GM23338 (cell line): ENCODE data around the gene PDE1A. TPM values are rescaled to one million over a fixed set of nuclear protein-coding genes. Genes with fewer than 3 reads are reported as not detected.

Source experiments
- ATAC-seq: fragments of 200-7000 bp; cut with Tn5 transposase; 3 replicates; pipeline ENCODE4 v1.9.1; 2020
- DNase-seq: peaks from one replicate; pipeline ENCODE4 v3.0.0-alpha.2; 2015; ENCODE audit warnings: low spot score
- H2AFZ ChIP-seq: fragments of 200-600 bp; sonication (generic); 2 replicates; pipeline ENCODE4 v1.8.0; 2016; ENCODE audit warnings: antibody characterized with exemption, mild to moderate bottlenecking, moderate library complexity
- H3F3A ChIP-seq: fragments of 200-600 bp; sonication (generic); replicated peaks from 2 replicates; pipeline ENCODE4 v1.8.0; 2017; ENCODE audit warnings: antibody characterized with exemption, mixed run types, low read depth
- H3K27ac ChIP-seq: fragments of 200-600 bp; sonication (generic); 2 replicates; pipeline ENCODE4 v1.6.1; 2016; ENCODE audit warnings: low read depth
- H3K27me3 ChIP-seq: fragments of 200-600 bp; sonication (generic); 2 replicates; pipeline ENCODE4 v1.8.0; 2016; ENCODE audit warnings: mild to moderate bottlenecking, mixed run types, moderate library complexity; ENCODE audit not compliant: insufficient read depth
- H3K36me3 ChIP-seq: fragments of 200-600 bp; sonication (generic); 2 replicates; pipeline ENCODE4 v1.8.0; 2016; ENCODE audit warnings: mild to moderate bottlenecking; ENCODE audit not compliant: insufficient read depth
- H3K4me1 ChIP-seq: fragments of 200-600 bp; sonication (generic); 2 replicates; pipeline ENCODE4 v1.8.0; 2016; ENCODE audit warnings: mild to moderate bottlenecking, moderate library complexity; ENCODE audit not compliant: insufficient read depth
- H3K4me2 ChIP-seq: fragments of 200-600 bp; sonication (generic); 2 replicates; pipeline ENCODE4 v1.7.1; 2017; ENCODE audit warnings: mixed run types
- H3K4me3 ChIP-seq: fragments of 200-600 bp; sonication (generic); 2 replicates; pipeline ENCODE4 v1.6.1; 2016; ENCODE audit warnings: mixed run types
- H3K79me2 ChIP-seq: fragments of 200-600 bp; sonication (generic); replicated peaks from 2 replicates; pipeline ENCODE4 v1.8.0; 2017; ENCODE audit warnings: mild to moderate bottlenecking; ENCODE audit not compliant: insufficient read depth
- H3K9me2 ChIP-seq: fragments of 200-600 bp; sonication (generic); 2 replicates; pipeline ENCODE4 v1.8.0; 2017; ENCODE audit not compliant: insufficient read depth
- H4K20me1 ChIP-seq: fragments of 200-600 bp; sonication (generic); replicated peaks from 2 replicates; pipeline ENCODE4 v1.8.0; 2017; ENCODE audit warnings: mild to moderate bottlenecking; ENCODE audit not compliant: insufficient read depth
- H3K27ac Mint-ChIP-seq: 2 replicates; pipeline ENCODE4 v1.8.0; 2020; ENCODE audit warnings: inconsistent platforms, mild to moderate bottlenecking, moderate library complexity, mixed read lengths
- H3K27me3 Mint-ChIP-seq: 3 replicates; pipeline ENCODE4 v1.8.0; 2022; ENCODE audit warnings: low read depth, mild to moderate bottlenecking, moderate library complexity, mixed read lengths, inconsistent platforms; ENCODE audit not compliant: insufficient read depth, poor library complexity
- H3K36me3 Mint-ChIP-seq: 3 replicates; pipeline ENCODE4 v1.8.0; 2021; ENCODE audit warnings: low read depth, mild to moderate bottlenecking, inconsistent platforms, moderate library complexity, mixed read lengths
- H3K4me1 Mint-ChIP-seq: 3 replicates; pipeline ENCODE4 v1.8.0; 2020; ENCODE audit warnings: mild to moderate bottlenecking, inconsistent platforms, mixed read lengths
- H3K4me3 Mint-ChIP-seq: 3 replicates; pipeline ENCODE4 v1.8.0; 2021; ENCODE audit warnings: moderate library complexity, mild to moderate bottlenecking, inconsistent platforms, mixed read lengths
- H3K9me3 Mint-ChIP-seq: 3 replicates; pipeline ENCODE4 v1.8.0; 2020; ENCODE audit warnings: moderate library complexity, mild to moderate bottlenecking, inconsistent platforms, mixed read lengths
- CREB1 ChIP-seq: fragments of 250-450 bp; sonication (Bioruptor Pico); IDR thresholded peaks from 2 replicates; pipeline ENCODE4 v1.5.0; 2020; ENCODE audit warnings: low read depth, mild to moderate bottlenecking, moderate library complexity
- EZH2 ChIP-seq: fragments of 200-600 bp; sonication (generic); IDR thresholded peaks from one replicate; pipeline ENCODE4 v1.8.0; 2017; ENCODE audit warnings: antibody characterized with exemption, mild to moderate bottlenecking, low read depth; ENCODE audit not compliant: unreplicated experiment
- JUNB ChIP-seq: IDR thresholded peaks from one replicate; pipeline ENCODE4 v1.6.1; 2016; ENCODE audit warnings: antibody characterized with exemption; ENCODE audit not compliant: unreplicated experiment
- POLR2AphosphoS5 ChIP-seq: IDR thresholded peaks from 2 replicates; pipeline ENCODE4 v1.6.1; 2016; ENCODE audit warnings: antibody characterized with exemption, low read depth
- STAT1 ChIP-seq: IDR thresholded peaks from one replicate; pipeline ENCODE4 v1.6.1; 2016; ENCODE audit warnings: antibody characterized with exemption; ENCODE audit not compliant: unreplicated experiment
- ZNF114 ChIP-seq: fragments of 250-450 bp; sonication (Bioruptor Pico); IDR thresholded peaks from 2 replicates; pipeline ENCODE4 v1.5.0; 2020; ENCODE audit warnings: mild to moderate bottlenecking, moderate library complexity
- ZNF331 ChIP-seq: fragments of 250-450 bp; sonication (Bioruptor Pico); IDR thresholded peaks from 2 replicates; pipeline ENCODE4 v1.5.0; 2020; ENCODE audit warnings: low read depth, mild to moderate bottlenecking, moderate library complexity
- polyA plus RNA-seq: library from polyadenylated mRNA; unstranded; fragments of >200 nt; fragmentation: Nextera tagmentation; extraction: Ambion mirVana; gene quantifications from 2 replicates; pipeline ENCODE4 v1.2.1, GENCODE V29; 2016
- total RNA-seq: library from RNA; depleted of rRNA; stranded (reverse); fragments of >200 nt; shearing (Covaris generic); gene quantifications from 2 replicates; pipeline ENCODE4 v1.2.3, GENCODE V29; 2014
- TF ChIP-seq, protein P1 (sequence below): IDR thresholded peaks from one replicate; pipeline ENCODE4 v1.6.1; 2018; ENCODE audit warnings: antibody characterized with exemption; ENCODE audit not compliant: unreplicated experiment
- TF ChIP-seq, protein P2 (sequence below), 2 experiments: fragments of 200-600 bp in 1 of 2; sonication (generic) in 1 of 2; conservative IDR thresholded peaks; 2 replicates each; pipeline versions ENCODE4 v1.5.1 to v1.6.1; 2016 to 2017; ENCODE audit warnings: antibody characterized with exemption in 2 of 2, low read depth in 2 of 2, mild to moderate bottlenecking in 2 of 2, moderate library complexity in 1 of 2

PDE1A gene
- total and polyA plus RNA-seq, 2 experiments from 2014 or later = 0.28 to 0.31 TPM

DNA sequence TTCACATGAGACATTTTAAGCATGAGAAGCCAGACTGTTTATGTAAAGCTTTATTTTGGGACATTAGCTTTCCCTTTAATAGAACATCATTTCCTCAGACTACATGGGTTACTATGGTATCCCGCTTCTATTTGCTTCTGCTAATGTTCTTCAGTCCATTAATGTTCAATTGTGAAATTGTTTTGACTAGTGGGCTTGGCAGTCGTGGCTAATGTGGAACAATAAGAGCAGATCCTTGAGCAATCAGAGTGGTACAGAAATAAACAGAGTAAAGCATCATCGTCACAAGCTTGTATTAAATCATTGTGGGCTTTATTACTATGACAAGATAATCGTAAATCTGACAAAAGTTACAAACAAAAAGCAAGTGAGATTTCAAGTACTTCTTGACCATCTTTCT is 60.2 kb downstream of the PDE1A start (continued):
- no peak for TF ChIP-seq ZNF114
- no peak for TF ChIP-seq CREB1
- no peak for TF ChIP-seq JUNB
- TF ChIP-seq POLR2AphosphoS5 = no peak
- TF ChIP-seq, protein P1, sequence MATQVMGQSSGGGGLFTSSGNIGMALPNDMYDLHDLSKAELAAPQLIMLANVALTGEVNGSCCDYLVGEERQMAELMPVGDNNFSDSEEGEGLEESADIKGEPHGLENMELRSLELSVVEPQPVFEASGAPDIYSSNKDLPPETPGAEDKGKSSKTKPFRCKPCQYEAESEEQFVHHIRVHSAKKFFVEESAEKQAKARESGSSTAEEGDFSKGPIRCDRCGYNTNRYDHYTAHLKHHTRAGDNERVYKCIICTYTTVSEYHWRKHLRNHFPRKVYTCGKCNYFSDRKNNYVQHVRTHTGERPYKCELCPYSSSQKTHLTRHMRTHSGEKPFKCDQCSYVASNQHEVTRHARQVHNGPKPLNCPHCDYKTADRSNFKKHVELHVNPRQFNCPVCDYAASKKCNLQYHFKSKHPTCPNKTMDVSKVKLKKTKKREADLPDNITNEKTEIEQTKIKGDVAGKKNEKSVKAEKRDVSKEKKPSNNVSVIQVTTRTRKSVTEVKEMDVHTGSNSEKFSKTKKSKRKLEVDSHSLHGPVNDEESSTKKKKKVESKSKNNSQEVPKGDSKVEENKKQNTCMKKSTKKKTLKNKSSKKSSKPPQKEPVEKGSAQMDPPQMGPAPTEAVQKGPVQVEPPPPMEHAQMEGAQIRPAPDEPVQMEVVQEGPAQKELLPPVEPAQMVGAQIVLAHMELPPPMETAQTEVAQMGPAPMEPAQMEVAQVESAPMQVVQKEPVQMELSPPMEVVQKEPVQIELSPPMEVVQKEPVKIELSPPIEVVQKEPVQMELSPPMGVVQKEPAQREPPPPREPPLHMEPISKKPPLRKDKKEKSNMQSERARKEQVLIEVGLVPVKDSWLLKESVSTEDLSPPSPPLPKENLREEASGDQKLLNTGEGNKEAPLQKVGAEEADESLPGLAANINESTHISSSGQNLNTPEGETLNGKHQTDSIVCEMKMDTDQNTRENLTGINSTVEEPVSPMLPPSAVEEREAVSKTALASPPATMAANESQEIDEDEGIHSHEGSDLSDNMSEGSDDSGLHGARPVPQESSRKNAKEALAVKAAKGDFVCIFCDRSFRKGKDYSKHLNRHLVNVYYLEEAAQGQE = no peak
- TF ChIP-seq EZH2 = no peak

DNA sequence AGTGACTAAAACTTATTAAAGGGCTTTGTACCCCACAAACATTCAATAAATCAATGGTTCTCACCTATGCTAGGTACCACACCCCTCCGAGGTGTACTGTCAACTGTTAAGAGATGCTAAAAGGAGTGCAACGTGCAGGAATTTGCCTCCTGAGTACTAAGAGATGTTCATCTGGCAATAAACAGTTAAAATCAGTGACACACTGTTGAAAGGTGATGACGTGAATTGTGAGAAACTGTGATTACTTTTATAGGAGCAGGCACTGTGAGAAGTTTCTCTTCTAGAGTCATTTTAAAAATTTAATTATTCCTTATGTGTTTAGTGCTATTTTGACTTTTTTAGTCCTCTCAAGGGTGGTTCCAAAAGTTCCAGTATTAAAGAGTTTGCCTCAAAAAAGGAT is 61.0 kb downstream of the PDE1A start:
- no peaks in the 10 kb centered on the region for H3K27me3 ChIP-seq
- H3K27me3 Mint-ChIP-seq = peaks cover 2% of the 10 kb centered on the region
- H3K36me3 ChIP-seq = no peaks in the 10 kb centered on the region
- DNase-seq (no peak), ATAC-seq (no peak)
- no peak overlapping the region for H3K4me2 ChIP-seq
- TF ChIP-seq, protein P2, sequence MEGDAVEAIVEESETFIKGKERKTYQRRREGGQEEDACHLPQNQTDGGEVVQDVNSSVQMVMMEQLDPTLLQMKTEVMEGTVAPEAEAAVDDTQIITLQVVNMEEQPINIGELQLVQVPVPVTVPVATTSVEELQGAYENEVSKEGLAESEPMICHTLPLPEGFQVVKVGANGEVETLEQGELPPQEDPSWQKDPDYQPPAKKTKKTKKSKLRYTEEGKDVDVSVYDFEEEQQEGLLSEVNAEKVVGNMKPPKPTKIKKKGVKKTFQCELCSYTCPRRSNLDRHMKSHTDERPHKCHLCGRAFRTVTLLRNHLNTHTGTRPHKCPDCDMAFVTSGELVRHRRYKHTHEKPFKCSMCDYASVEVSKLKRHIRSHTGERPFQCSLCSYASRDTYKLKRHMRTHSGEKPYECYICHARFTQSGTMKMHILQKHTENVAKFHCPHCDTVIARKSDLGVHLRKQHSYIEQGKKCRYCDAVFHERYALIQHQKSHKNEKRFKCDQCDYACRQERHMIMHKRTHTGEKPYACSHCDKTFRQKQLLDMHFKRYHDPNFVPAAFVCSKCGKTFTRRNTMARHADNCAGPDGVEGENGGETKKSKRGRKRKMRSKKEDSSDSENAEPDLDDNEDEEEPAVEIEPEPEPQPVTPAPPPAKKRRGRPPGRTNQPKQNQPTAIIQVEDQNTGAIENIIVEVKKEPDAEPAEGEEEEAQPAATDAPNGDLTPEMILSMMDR (conservative IDR thresholded peaks at IDR 0.05; ENCODE audit: low read depth in 2 of 2) = no peak
- TF ChIP-seq CREB1 (no peak), POLR2AphosphoS5 (no peak), EZH2 (no peak), STAT1 (no peak), ZNF331 (CRISPR knock-in tag) (no peak), JUNB (no peak), ZNF114 (no peak)
- TF ChIP-seq, protein P1 = no peak
- H3K4me3 ChIP-seq = no peak overlapping the region
- H3K4me1 ChIP-seq = no peaks in the 10 kb centered on the region
- no peak overlapping the region for H3K4me3 Mint-ChIP-seq
- no peak overlapping the region for H2AFZ ChIP-seq
- H3K4me1 Mint-ChIP-seq = no peaks in the 10 kb centered on the region
- no peaks in the 10 kb centered on the region for H4K20me1 ChIP-seq
- H3K9me3 Mint-ChIP-seq = no peaks in the 10 kb centered on the region
- H3K36me3 Mint-ChIP-seq = no peaks in the 10 kb centered on the region
- H3K9me2 ChIP-seq = no peaks in the 10 kb centered on the region
- H3K27ac ChIP-seq = no peak overlapping the region
- no peaks in the 10 kb centered on the region for H3F3A ChIP-seq
- no peaks in the 10 kb centered on the region for H3K79me2 ChIP-seq
- H3K27ac Mint-ChIP-seq = no peak overlapping the region
